ENCODE measurements around the gene SEMA3F.

The SEMA3F gene

DNA sequence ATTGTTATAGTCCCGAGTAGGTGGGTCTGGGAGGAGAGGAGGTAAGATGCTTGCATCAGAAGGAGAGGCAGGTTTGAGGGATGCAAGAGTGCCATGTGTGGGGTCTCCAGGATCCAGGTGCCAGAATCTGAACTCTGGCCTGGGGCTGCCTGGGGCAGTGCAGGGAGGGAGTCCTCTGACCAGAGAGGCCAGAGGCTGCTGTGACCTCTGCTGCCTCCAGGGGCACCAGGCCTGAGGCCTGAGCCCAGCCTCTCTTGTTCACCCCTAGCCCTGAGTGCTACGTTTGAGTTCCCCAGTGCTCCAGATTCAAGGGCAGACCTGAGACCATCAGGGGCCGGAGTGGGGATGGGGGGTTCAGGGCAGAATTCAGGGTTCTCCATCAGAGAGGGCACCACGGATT, 57.4 kb downstream of the SEMA3F start:
- no peaks in the 10 kb centered on the region for H3K36me3 ChIP-seq (ENCODE audit: low read length)
- no peaks in the 10 kb centered on the region for H3K27me3 ChIP-seq (ENCODE audit: low read length)
- no peak overlapping the region for H2AFZ ChIP-seq (ENCODE audit: low read depth, low read length, severe bottlenecking)
- H3K4me3 ChIP-seq (ENCODE audit: insufficient read depth, low read length, poor library complexity, severe bottlenecking) = no peak overlapping the region
- no peaks in the 10 kb centered on the region for H3K9me3 ChIP-seq (ENCODE audit: insufficient read depth, low read length)
- no peak overlapping the region for H3K4me2 ChIP-seq (ENCODE audit: low read depth, low read length, poor library complexity, severe bottlenecking)
- no peak for TF ChIP-seq CTCF (IDR thresholded peaks at IDR 0.05; ENCODE audit: insufficient read depth, low read length, poor library complexity, severe bottlenecking)
- TF ChIP-seq EZH2phosphoT487 (conservative IDR thresholded peaks at IDR 0.05; ENCODE audit: low read length) = no peak
- H3K27ac ChIP-seq (ENCODE audit: low read depth, low read length) = no peak overlapping the region
- no peak overlapping the region for H3K9ac ChIP-seq (ENCODE audit: low read length)
- H3K9me2 ChIP-seq (replicated peaks; ENCODE audit: insufficient read depth, low read length) = no peaks in the 10 kb centered on the region
- no peaks in the 10 kb centered on the region for H3K79me2 ChIP-seq (ENCODE audit: insufficient read depth, low read length)
- H3F3A ChIP-seq (ENCODE audit: insufficient read depth) = no peaks in the 10 kb centered on the region
- no peaks in the 10 kb centered on the region for H4K20me1 ChIP-seq (ENCODE audit: low read depth, low read length)

GRCh38 chr3:50212971-50213370, 57.8 kb downstream of the SEMA3F start:
- Histone ChIP-seq H3K36me3 (ENCODE audit: low read length) (no peaks in the 10 kb centered on the region), H3K9ac (ENCODE audit: low read length) (no peak overlapping the region), H3K27ac (ENCODE audit: low read depth, low read length) (no peak overlapping the region)

GRCh38 chr3:50213373-50213772, 58.2 kb downstream of the SEMA3F start:
- Histone ChIP-seq H3K9me2 (replicated peaks; ENCODE audit: insufficient read depth, low read length) (no peaks in the 10 kb centered on the region), H3K36me3 (ENCODE audit: low read length) (no peaks in the 10 kb centered on the region), H3K79me2 (ENCODE audit: insufficient read depth, low read length) (no peaks in the 10 kb centered on the region), H3K27ac (ENCODE audit: low read depth, low read length) (no peak overlapping the region), H4K20me1 (ENCODE audit: low read depth, low read length) (no peaks in the 10 kb centered on the region), H3K4me3 (ENCODE audit: insufficient read depth, low read length, poor library complexity, severe bottlenecking) (no peak overlapping the region), H3F3A (ENCODE audit: insufficient read depth) (no peaks in the 10 kb centered on the region), H3K27me3 (ENCODE audit: low read length) (no peaks in the 10 kb centered on the region), H3K4me2 (ENCODE audit: low read depth, low read length, poor library complexity, severe bottlenecking) (no peak overlapping the region), H3K9ac (ENCODE audit: low read length) (no peak overlapping the region), H3K9me3 (ENCODE audit: insufficient read depth, low read length) (no peaks in the 10 kb centered on the region), H2AFZ (ENCODE audit: low read depth, low read length, severe bottlenecking) (no peak overlapping the region)
- TF ChIP-seq EZH2phosphoT487 (conservative IDR thresholded peaks at IDR 0.05; ENCODE audit: low read length) = no peak
- TF ChIP-seq CTCF (IDR thresholded peaks at IDR 0.05; ENCODE audit: insufficient read depth, low read length, poor library complexity, severe bottlenecking) = no peak

More at GRCh38 chr3:50212971-50213370, 57.8 kb downstream of the SEMA3F start:
- Histone ChIP-seq H3K27me3 (ENCODE audit: low read length) (no peaks in the 10 kb centered on the region), H3F3A (ENCODE audit: insufficient read depth) (no peaks in the 10 kb centered on the region), H4K20me1 (ENCODE audit: low read depth, low read length) (no peaks in the 10 kb centered on the region), H3K9me3 (ENCODE audit: insufficient read depth, low read length) (no peaks in the 10 kb centered on the region), H3K4me2 (ENCODE audit: low read depth, low read length, poor library complexity, severe bottlenecking) (no peak overlapping the region), H3K9me2 (replicated peaks; ENCODE audit: insufficient read depth, low read length) (no peaks in the 10 kb centered on the region), H3K79me2 (ENCODE audit: insufficient read depth, low read length) (no peaks in the 10 kb centered on the region), H3K4me3 (ENCODE audit: insufficient read depth, low read length, poor library complexity, severe bottlenecking) (no peak overlapping the region), H2AFZ (ENCODE audit: low read depth, low read length, severe bottlenecking) (no peak overlapping the region)
- TF ChIP-seq EZH2phosphoT487 (conservative IDR thresholded peaks at IDR 0.05; ENCODE audit: low read length) (no peak), CTCF (IDR thresholded peaks at IDR 0.05; ENCODE audit: insufficient read depth, low read length, poor library complexity, severe bottlenecking) (no peak)

All from SU-DHL-6 (cell line).